ENCODE results near the gene LOXL4.

LOXL4 gene

DNA sequence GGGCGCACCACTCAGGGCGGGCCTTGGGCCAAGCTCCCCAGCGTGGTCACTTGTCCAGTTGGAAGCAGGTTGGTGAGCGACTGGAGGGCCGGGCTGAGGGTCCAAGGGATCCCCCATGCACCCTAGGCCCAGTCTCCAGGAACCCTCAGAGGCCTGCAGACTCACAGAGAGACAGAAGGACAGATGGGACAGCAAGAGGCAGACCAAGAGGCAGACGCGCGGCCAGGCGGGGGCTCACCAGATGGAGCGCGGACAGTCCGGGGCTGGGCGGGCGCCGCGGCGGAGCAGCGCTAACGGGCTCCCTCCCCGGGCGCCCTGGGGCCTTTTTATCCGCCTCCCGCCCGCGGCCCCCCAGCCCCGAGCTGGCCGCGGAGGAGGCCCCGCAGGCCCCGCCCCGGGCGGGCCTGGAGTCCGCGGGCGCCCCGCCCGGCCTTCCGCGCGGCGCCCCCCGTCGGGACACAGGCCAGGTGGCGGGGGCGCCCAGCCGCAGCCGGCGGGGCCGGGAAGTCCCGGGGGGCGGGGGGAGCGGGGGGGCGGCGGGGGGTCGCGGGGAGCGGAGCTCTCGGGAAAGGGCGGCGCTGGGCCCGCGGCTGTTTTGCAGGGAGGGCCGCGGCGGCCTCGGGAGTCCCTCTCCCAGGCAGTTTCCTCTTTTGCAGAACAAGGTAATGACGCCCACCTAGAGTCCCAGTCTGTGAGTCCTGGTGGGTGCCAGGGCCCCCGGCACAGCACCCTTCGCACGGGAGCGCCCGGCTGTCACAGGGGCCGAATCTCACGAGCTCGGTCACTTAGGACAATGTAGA is at the start of gene LOXL4:
Gene LOXL4 (minus strand): TSS at position 301 of the 800 bp plus-strand sequence. CDS start 5,175 bp downstream, outside the sequence.
- no peak for DNase-seq (ENCODE audit: low spot score)

DNA sequence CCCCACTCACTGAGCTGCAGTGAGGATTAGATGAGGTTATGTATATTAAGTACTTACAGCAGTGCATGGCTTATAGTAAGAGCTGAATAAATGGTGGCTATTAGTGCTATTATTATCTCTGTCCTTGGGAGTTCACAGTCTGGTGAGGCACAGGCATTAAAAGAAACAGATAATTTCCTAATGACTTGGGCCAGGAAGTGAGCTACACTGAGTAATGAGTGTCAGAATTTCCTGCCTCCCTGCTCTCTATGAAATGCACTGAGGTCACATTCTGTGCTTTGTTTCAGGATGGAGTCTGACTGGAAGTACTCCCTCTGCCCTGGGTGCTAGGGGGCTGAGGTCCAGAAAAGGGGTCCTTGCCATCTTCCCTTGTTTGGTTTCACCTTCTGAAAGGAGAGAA is 48.7 kb upstream of the LOXL4 start:
- no peak for DNase-seq (ENCODE audit: low spot score)

DNA sequence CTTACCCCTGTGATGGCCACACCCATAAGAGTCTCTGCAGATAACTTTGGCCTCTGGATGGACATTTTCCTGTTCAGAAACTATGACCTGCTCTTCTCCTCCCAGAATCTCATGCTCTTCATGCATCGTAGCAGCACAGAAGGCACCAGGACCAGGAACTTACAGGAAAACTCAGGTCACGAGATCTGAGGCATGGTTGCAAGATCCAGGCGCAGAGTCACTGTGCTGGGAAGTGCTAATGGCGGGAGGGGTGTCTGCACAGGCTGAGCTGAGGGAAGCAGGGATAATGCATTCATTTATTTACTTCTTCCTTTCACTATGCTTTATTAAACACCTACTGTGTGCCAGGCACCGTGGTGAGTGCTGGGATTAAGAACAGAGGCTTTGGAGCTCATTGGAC is 48.2 kb upstream of the LOXL4 start:
- no peak for DNase-seq (ENCODE audit: low spot score)

DNA sequence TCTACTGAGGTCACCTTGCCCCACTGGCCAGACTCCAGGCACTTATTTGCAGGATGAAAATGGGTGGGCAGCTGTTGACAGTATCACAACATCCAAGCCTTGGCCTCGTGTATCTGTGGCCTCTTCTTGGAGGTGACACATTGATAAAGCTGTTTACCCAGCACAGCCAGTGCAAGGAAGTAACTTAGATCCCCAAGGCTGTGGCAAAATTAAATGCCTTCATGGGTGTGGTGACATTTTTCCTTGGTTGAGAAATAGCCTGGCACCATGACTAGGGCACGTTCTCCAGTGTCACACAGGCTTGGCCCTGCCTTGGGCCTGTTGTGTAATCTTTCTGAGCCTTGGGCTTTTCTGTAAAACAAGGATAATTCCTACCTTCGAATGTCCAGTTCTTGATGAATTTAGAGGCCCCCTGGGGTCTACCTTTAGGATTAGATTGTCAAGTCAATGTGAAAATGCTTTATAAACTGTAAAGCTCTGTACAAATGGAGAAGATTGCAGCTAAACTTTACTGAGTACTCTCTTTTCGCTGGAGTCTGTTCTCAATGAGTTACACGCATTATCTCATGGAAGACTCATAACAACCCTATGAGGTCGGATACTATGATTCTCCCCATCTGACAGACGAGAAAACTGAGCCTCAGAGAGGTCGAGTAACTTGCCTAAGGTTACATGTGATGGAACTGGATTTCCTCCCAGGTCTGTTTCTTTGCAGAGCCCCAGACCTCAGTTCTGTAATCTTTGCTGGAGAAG is 46.7 kb upstream of the LOXL4 start:
- DNase-seq (ENCODE audit: low spot score): no peak

DNA sequence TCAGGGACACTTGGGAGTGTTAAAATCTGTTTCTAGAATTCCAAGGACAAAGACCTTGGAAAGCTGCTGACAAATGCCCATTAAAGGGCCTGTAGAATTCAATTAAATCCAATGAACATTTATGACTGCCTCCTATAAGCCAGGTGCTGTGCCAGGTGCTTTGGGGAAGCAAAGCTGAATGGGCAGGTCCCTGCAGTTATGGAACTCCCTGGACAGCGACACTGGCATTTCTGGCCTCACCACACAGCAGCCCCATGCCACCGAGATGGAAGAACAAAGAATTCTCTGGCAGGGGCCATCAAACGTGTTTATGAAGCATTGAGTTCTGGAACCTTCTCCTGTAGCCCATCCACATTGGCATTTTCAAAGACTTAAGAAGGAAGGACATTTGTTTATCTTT is 45.6 kb upstream of the LOXL4 start:
- no peak for DNase-seq (ENCODE audit: low spot score)

DNA sequence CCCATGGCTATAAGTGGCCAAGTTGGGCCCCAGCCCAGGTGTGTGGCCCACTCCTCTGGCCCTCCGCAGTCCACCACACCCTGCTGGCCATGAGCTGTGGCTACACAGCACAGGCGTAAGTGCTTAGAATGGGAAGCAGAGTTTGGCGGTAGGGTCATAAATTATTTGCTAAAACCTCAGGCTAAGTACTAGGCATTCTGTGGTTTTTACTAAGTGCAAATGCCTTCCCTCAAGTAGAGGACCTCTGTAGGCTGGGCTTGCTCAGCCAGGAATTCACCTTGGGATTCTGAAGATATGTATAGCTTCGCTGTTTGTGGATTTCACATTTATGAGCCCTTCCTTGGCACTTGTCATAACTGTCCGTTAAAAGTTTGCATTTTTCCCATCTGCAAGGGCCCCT is 44.8 kb upstream of the LOXL4 start:
- no peak for DNase-seq (ENCODE audit: low spot score)

DNA sequence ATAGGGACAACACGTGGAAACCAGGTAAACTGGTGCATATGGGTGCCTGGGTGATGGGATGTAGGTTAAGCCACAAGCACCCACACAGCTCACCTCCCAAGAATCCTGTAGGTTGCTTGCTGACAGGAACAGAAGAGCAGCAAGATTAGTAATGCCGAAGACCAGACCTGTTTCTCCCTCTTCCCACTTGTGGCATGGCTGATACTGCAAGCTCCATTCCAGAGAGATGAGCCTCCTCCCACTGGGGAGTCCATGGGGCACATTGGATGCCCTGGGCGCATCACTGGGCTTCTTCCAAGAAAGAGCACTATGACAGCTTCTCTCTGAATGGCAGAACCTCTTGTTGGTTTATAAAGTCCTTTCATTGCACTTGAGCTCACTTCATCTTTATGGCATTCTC is 44.4 kb upstream of the LOXL4 start:
- DNase-seq (ENCODE audit: low spot score): no peak

DNA sequence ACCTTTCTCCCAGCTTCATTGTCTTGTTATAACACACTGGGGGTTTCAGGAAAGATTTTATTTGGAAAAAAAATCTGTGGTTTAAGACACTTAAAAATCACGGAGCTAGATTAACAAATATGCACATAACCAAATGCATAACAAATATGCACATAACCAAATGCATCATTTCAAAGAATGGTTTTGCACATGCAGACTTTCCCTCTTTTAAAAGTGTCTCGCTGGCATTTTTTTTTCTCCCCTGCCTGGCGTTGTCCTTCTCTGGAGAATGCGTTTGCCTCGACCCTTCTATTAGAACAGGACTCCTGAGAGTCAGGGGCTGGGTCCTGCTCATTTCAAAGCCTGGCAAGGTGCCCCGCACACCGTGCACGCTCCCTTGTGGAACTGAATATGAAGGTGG is 42.7 kb upstream of the LOXL4 start:
- DNase-seq (ENCODE audit: low spot score): no peak

DNA sequence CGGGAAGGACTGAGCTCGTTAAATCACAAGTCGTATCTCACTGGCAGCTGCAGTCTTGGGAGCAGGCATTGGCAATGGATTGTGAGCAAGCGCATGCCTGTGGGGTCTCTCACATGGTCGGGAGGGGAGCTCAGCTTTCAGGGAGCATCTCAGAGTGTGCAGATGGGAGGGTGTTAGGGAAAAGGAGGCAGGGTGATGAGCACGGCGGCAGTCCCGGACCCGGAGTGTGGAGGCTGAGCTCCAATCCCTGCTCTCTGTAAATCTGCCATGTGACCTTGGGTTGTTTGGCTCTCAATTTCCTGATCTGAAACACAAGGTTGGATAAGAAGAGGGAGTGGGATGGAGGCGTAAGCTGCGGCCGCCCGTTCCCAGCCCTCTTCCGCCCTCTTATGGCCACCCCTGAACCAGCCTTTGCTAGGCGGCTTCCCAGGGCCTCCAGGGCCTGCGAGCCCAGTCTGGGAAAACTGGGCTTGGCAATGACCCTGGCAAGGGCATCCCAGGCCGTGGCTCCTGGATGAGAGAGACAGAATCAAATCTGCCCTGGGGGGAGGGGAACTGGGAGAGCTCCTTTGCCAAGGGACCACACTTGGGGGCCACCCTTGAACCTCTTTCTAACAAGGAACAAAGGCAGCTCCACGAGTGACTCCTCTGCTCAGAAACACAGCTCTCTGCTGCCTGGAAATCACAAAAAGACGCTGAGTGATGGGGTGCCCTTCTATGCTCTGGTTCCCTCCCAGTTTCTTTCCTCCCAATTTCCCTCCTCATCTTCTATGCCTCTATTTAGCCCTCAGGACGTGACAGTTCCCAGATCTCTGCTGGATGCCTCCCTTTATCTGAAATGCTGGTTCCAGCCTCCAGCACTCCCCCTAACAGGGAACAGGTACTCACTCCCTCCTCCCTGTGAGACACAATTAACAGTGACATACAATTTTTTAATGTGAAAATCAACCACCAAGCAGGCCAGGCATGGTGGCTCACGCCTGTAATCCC is 41.7 kb upstream of the LOXL4 start:
- peak; percentile 38 for DNase-seq (ENCODE audit: low spot score)

DNA sequence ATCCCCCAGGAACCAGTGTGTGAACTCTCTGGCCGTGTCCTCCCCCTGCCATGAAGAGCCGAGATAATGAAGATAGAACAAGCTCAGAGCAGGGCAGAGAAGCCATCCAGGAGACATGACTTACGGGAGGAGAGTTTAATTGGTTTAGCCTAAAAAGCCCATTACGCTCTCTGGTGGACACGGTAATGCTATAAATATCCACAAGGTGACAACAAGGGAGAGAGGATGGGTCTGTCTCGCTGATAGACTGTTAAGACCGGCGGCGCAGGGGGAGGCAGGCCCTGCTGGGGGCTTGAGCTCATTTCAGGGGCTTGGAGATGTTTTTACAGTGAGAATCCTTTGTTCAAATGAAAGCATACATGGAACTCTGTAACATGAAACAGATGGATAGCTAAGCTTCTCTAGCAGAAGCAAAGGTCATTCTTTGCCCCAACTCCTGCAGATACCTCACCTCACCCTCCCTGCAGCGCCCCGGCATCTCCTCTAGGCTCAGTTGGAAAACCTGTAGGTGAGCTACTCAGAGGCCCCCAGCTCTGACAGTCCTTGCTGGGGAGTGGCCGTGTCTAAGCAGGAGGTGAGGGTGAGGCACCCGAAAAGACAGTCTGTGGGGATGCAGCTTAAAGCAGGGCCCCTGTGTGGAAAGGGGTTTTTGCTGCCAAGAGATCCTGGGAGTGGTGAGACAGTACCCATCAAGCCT is 40.8 kb upstream of the LOXL4 start:
- DNase-seq (ENCODE audit: low spot score): no peak

DNA sequence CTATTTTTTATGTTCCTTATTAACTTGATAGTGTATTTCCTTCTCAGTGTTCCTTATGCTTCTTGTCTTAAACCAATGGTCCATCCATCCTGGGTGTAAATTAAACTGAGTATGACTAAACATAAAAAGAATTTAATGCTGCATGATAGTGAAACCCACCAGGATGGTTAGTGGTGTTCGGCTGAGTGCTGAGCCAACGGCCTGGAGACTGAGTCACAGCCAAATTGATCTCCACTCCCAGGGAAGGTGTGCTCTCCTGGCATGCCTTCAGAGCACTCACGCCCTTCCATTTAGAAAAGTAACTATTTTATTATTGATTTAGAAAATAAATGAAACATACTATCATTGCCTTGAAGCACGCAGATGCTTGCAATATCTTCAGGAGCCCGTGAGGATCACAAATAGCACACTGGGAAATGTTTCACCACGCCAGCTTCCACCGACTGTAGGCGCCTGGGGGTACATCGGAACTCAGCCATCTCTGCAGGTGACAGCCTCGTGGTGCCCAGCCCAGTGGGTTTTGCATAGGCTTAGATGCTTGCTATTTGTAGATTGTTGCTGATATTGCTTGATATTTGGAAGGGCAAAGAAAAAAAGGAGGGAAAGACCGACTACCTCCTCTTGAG is 40.0 kb upstream of the LOXL4 start:
- DNase-seq (ENCODE audit: low spot score): no peak

DNA sequence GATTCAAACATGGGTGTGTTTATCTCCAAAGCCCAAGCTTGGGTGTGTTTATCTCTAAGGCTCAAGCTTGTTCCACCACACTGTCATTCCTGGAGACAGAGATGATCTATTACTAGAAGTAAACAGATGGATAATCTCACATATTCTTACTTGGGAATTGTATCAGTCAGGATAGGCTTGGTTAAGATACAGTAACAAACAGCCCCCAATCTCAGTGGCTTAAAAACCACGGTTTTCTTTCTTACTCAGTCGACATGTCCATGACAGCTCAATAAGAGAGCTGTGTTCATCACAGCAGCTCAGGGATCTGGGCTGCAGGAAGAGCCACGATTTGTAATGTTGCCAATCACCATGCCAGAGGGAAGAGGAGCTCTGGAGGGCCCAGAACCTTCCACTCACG is 38.5 kb upstream of the LOXL4 start:
- DNase-seq (ENCODE audit: low spot score): no peak

DNA sequence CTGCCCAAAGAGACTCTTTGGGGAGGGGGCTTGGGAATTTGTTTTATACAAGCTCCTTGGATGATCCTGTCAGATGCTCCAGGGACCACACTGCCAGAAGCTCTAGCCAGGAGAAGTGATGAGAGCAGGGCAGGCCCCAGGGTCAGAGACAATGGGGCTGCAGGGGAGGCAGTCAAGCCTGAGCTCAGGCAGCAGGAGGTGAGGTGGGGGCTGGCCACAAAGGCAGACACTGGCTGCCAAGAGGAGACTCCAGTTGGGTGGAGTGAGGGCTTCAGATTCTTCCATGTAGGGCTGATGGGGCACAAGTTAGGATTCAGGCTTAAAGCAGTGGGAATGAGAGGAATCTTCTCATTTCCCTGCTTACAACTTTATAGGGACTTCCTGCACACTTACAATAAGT is 35.6 kb upstream of the LOXL4 start:
- DNase-seq (ENCODE audit: low spot score): no peak

DNA sequence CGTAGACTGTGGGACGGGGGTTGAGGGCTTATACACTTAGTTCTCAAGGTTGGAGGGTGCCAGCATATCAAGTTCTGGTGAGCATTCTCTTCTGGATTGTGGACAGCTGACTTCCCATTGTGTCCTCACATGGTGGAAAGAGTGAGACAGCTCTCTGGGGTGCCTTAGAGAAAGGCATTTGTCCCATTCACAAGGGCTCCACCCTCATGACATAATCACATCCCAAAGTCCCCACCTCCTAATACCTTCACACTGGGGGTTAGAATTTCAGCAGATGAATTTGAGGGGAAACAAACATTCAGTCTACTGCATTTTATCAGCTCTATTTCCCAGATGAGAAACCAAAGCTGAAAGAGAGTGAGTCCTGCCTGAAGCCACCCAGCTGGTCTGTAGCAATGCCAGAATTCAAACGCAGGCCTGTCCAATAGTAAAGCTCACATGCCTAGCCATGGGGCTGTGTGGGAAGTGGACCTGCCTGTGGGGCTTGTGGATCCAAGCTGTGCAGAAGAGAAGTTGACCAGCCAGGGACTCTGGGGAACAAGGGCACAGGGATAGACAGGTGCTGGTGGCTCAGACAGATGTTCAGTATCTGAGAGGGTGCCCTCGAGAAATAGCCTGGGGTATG is 34.9 kb upstream of the LOXL4 start:
- DNase-seq (ENCODE audit: low spot score): no peak

DNA sequence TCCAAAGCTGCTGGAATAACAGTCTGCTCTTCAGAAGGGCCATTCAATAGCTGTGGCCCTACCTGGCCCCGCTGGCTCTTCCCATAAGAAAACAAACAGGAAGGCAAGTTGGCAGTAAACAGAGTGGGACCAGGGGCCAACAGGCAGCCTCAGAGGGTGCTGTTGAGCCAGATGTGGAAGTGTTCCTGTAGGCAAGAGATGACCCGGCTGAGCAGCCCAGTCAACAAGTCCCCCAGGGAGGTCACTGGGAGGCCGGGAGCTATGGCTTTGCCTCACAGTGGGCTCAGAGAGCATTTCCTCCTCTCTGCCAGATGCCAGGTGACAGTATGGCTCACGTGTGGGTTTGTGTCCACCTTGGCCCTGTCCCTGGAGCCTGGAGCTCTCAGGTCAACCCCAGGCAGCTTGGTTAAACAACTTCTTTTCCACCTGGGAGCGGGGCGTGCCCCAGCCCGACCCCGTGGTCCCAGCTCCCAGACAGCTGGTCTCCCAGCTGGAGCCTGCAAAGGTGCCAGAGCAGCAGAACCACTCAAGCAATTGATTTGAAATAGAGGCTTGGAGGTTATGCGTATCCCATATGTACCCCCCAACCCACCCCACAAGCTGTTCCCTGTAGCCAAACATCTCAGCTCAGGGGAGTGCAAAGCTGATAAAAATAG is 33.8 kb upstream of the LOXL4 start:
- DNase-seq (ENCODE audit: low spot score): no peak

DNA sequence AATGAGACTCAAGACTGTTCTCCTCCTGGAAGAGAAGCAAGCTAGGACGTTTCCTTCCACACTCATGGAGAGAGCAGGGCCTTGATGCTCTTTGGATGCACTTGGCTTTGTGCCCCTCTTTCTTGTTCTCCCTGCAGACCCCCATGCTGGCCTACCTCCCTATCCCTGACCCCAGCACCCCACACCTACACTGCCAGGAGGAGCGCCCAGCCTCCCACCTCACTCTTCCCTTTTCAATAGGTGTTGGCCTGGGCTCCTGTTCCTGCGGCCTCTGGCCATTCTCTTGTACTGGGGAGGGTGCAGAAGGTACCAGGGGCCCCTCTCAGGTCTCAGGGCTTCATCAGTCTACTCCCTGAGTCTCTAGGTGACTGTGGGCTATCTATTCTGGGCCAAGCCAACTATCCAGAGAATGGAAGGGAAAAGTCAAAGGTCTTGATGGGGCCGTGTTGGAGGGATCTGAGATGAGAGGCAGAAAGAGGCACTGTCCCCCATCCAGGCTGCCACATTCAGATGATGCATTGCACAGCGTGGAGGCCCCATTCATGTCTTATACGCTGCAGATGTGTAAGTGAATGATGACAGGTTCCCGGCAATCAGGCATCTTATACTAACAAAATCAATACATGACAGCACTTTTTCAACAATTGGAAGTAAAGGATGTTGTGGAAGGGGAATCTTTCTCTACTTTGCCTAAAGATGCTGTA is 32.7 kb upstream of the LOXL4 start:
- no peak for DNase-seq (ENCODE audit: low spot score)

DNA sequence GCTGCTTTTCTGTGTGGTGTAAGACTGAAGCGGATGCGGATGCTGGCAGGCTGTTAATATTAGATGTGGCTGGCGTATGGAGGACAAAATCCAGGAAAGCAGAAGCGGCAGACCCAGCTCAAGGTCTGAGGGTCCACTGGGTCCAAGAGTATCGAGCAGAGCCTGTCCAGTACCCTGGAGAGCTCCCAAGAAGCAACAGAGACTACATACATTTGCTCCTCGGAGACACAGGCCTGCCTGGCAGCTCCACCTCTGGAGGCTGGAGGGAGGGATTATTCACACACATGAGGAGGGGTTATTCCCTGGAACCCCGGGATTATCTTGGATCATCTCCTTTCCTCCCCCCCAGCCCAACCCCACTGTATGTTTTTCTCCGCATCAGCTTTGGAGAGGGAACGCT is 31.3 kb upstream of the LOXL4 start:
- no peak for DNase-seq (ENCODE audit: low spot score)

DNA sequence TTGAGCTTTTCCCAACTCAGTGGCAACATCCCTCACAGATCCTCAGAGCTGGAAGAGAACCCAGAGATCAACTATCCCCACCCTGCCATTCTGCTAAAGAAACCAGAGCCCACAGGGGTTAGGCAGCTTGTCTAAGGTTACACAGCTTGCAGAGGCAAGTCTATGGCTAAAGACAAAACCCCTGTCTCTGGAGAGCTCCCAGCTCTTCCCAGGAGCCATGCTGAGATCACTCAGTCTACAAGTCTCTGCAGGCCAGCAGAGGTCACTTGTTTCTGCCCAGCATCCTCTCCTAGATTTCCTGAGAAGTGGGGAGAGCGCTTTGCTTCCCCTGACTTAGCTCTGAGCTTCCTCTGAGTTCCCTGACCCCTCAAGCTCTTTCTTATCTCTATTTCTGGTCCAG is 28.5 kb upstream of the LOXL4 start:
- no peak for DNase-seq (ENCODE audit: low spot score)

DNA sequence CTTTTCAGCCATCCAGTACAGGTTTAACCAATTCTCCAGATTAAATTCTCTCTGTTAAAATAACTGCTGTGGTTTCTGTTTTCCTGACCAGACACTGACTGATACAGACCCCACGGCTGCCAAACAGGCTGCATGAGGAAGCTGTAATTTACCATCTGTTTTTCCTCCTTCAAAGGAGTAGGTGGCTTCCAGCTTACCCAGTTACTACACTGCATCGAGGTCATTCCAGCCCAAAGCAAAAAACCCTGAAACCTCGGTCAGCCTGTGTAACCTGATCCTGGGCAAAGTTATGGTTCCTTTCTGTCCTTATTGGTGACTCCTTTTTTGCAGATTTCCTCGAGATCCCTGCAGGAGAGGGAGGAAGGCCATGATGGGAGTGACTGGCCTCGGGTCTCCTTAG is 27.9 kb upstream of the LOXL4 start:
- no peak for DNase-seq (ENCODE audit: low spot score)

DNA sequence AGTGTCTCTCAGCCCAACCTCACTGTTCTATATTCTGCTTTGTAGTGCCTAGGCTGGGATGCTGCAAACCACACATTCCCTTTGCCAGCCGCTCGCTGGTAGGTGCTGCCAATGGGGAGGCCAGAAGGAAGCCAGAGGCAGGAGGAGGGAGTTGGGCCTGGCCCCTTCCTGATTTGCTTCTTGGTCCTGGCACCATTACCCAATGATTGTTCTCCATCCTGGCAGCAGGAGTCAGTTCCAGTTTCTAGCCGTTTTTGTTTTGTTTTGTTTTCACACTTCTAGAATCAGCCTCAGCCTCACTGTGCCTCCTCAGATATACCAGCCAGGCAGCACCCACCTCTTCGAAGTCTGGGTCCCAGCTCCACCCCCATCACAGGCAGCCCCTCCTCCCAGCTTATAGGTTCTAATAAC is 27.4 kb upstream of the LOXL4 start:
- DNase-seq (ENCODE audit: low spot score): no peak
